Liver (tissue), 9 donors: ENCODE results near the gene THG1L. TPM values are rescaled to one million over a fixed set of nuclear protein-coding genes. Genes with fewer than 3 reads are reported as not detected.

Experiments
- DNase-seq: peaks from one replicate; pipeline ENCODE4 v3.0.0-alpha.2; 2017; ENCODE audit warnings: low spot score
- H3K27ac ChIP-seq, 2 donors: one replicate each; pipeline ENCODE4 v1.7.0; 2013; ENCODE audit warnings: inconsistent platforms in 2 of 2, low read length in 2 of 2, control low read depth in 1 of 2, low read depth in 1 of 2, mild to moderate bottlenecking in 1 of 2
- H3K27me3 ChIP-seq, 4 donors: one replicate each; pipeline versions ENCODE4 v1.6.1 to v1.7.0; 2013; ENCODE audit warnings: low read length in 3 of 4, inconsistent platforms in 1 of 4, mild to moderate bottlenecking in 1 of 4, moderate library complexity in 1 of 4; ENCODE audit not compliant: control insufficient read depth in 4 of 4, insufficient read depth in 4 of 4
- H3K36me3 ChIP-seq, 4 donors: one replicate each; pipeline versions ENCODE4 v1.6.1 to v1.7.0; 2013; ENCODE audit warnings: low read length in 3 of 4, mild to moderate bottlenecking in 3 of 4, low read depth in 1 of 4, moderate library complexity in 1 of 4; ENCODE audit not compliant: control insufficient read depth in 4 of 4, insufficient read depth in 3 of 4
- H3K4me1 ChIP-seq, 4 donors: one replicate each; pipeline versions ENCODE4 v1.6.1 to v1.7.0; 2013; ENCODE audit warnings: low read length in 3 of 4, mild to moderate bottlenecking in 3 of 4, moderate library complexity in 1 of 4; ENCODE audit not compliant: control insufficient read depth in 4 of 4, insufficient read depth in 4 of 4
- H3K4me3 ChIP-seq, 3 donors: one replicate each; pipeline versions ENCODE4 v1.6.1 to v1.7.0; 2013; ENCODE audit warnings: low read length in 3 of 3, control low read depth in 1 of 3, low read depth in 1 of 3, mild to moderate bottlenecking in 1 of 3
- H3K9ac ChIP-seq, 2 donors: one replicate each; pipeline ENCODE4 v1.7.0; 2013; ENCODE audit warnings: low read length in 2 of 2, mild to moderate bottlenecking in 2 of 2, moderate library complexity in 2 of 2, control low read depth in 1 of 2, low read depth in 1 of 2
- H3K9me3 ChIP-seq, 4 donors: one replicate each; pipeline versions ENCODE4 v1.6.1 to v1.7.0; 2013; ENCODE audit warnings: low read length in 3 of 4; ENCODE audit not compliant: control insufficient read depth in 4 of 4
- FOXA2 ChIP-seq: IDR thresholded peaks from 2 replicates; pipeline ENCODE4 v1.6.1; 2016; ENCODE audit warnings: antibody characterized with exemption
- GABPA ChIP-seq, 2 donors: IDR thresholded peaks in 1 of 2; conservative IDR thresholded peaks in 1 of 2; 2 replicates each; pipeline ENCODE4 v1.6.1; 2016; ENCODE audit warnings: antibody characterized with exemption in 2 of 2, mild to moderate bottlenecking in 1 of 2, moderate library complexity in 1 of 2
- HNF4A ChIP-seq, 2 donors: conservative IDR thresholded peaks; 2 replicates each; pipeline ENCODE4 v1.6.1; 2016; ENCODE audit warnings: antibody characterized with exemption in 2 of 2, mild to moderate bottlenecking in 2 of 2
- JUND ChIP-seq, 2 donors: IDR thresholded peaks; 2 replicates each; pipeline ENCODE4 v1.6.1; 2016; ENCODE audit warnings: antibody characterized with exemption in 2 of 2
- NR2F2 ChIP-seq: IDR thresholded peaks from 2 replicates; pipeline ENCODE4 v1.6.1; 2016; ENCODE audit warnings: antibody characterized with exemption
- RAD21 ChIP-seq, 2 donors: IDR thresholded peaks; 2 replicates each; pipeline ENCODE4 v1.6.1; 2016; ENCODE audit warnings: antibody characterized with exemption in 2 of 2, mild to moderate bottlenecking in 2 of 2
- RXRA ChIP-seq, 2 donors: IDR thresholded peaks; 2 replicates each; pipeline ENCODE4 v1.6.1; 2017 to 2018; ENCODE audit warnings: antibody characterized with exemption in 2 of 2, mild to moderate bottlenecking in 1 of 2
- SP1 ChIP-seq: IDR thresholded peaks from 2 replicates; pipeline ENCODE4 v1.6.1; 2018; ENCODE audit warnings: antibody characterized with exemption, mild to moderate bottlenecking
- TAF1 ChIP-seq: conservative IDR thresholded peaks from 2 replicates; pipeline ENCODE4 v1.6.1; 2016; ENCODE audit warnings: antibody characterized with exemption, mild to moderate bottlenecking
- YY1 ChIP-seq: IDR thresholded peaks from 2 replicates; pipeline ENCODE4 v1.6.1; 2016; ENCODE audit warnings: antibody characterized with exemption, mild to moderate bottlenecking
- WGBS: extraction: QIAGEN DNeasy Blood & Tissue Kit; methylation state at CpG from one replicate; pipeline ENCODE4 v1.1.7; 2013; 5-methylcytosine and 5-hydroxymethylcytosine counted together
- polyA plus RNA-seq, 2 donors: library from polyadenylated mRNA; stranded (reverse) in 1 of 2; unstranded in 1 of 2; fragments of 200-250 nt in 1 of 2; fragments of >200 nt in 1 of 2; fragmentation: Nextera tagmentation in 1 of 2; extraction: Ambion mirVana in 1 of 2; gene quantifications; one replicate each; pipeline versions ENCODE4 v1.2.1 to v1.2.3, GENCODE V29; 2013 to 2015
- total RNA-seq, 2 donors: library from RNA; depleted of rRNA; stranded (reverse); fragments of >200 nt; gene quantifications; one replicate each; pipeline ENCODE4 v1.2.3, GENCODE V29; 2014
- TF ChIP-seq, protein P1 (sequence below): IDR thresholded peaks from 2 replicates; pipeline ENCODE4 v1.6.1; 2016; ENCODE audit warnings: antibody characterized with exemption, mild to moderate bottlenecking
- TF ChIP-seq, protein P2 (sequence below): fragments of 150-350 bp; IDR thresholded peaks from 2 replicates; pipeline ENCODE4 v1.5.1; 2017; ENCODE audit warnings: improper control_type of control experiment, low read depth, low read length; ENCODE audit not compliant: missing input control
- TF ChIP-seq, protein P3 (sequence below): IDR thresholded peaks from 2 replicates; pipeline ENCODE4 v1.6.1; 2016; ENCODE audit warnings: antibody characterized with exemption
- TF ChIP-seq, protein P4 (sequence below): IDR thresholded peaks from 2 replicates; pipeline ENCODE4 v1.6.1; 2016; ENCODE audit warnings: antibody characterized with exemption
- donor health status: healthy.
- donor health status: healthy.
- donor health status: healthy.
- donor health status: healthy.
- donor health status: healthy.

The THG1L gene
- total and polyA plus RNA-seq, 4 donors, result 3.9 to 12.6 (median 5.3) TPM

DNA sequence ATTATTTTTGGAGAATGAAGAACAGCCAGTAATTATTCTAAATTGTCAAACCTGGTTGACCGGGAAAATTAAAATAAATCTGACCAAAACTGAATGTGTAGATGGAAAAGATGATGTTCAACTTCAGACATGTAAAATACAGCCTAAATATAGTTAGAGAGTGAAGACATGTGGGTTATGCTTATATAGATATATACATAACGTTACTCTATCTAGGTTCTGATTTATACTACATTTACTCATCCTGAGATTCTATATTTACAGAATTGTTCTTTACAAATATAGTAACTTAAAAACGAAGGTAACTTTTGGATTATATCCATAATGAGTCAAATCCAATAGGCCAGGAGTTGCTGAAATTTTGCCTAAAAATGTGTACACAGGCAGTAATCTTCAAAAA, 20.8 kb upstream of the THG1L start (continued):
- TF ChIP-seq, protein P1, sequence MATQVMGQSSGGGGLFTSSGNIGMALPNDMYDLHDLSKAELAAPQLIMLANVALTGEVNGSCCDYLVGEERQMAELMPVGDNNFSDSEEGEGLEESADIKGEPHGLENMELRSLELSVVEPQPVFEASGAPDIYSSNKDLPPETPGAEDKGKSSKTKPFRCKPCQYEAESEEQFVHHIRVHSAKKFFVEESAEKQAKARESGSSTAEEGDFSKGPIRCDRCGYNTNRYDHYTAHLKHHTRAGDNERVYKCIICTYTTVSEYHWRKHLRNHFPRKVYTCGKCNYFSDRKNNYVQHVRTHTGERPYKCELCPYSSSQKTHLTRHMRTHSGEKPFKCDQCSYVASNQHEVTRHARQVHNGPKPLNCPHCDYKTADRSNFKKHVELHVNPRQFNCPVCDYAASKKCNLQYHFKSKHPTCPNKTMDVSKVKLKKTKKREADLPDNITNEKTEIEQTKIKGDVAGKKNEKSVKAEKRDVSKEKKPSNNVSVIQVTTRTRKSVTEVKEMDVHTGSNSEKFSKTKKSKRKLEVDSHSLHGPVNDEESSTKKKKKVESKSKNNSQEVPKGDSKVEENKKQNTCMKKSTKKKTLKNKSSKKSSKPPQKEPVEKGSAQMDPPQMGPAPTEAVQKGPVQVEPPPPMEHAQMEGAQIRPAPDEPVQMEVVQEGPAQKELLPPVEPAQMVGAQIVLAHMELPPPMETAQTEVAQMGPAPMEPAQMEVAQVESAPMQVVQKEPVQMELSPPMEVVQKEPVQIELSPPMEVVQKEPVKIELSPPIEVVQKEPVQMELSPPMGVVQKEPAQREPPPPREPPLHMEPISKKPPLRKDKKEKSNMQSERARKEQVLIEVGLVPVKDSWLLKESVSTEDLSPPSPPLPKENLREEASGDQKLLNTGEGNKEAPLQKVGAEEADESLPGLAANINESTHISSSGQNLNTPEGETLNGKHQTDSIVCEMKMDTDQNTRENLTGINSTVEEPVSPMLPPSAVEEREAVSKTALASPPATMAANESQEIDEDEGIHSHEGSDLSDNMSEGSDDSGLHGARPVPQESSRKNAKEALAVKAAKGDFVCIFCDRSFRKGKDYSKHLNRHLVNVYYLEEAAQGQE, result no peak
- TF ChIP-seq, protein P2, sequence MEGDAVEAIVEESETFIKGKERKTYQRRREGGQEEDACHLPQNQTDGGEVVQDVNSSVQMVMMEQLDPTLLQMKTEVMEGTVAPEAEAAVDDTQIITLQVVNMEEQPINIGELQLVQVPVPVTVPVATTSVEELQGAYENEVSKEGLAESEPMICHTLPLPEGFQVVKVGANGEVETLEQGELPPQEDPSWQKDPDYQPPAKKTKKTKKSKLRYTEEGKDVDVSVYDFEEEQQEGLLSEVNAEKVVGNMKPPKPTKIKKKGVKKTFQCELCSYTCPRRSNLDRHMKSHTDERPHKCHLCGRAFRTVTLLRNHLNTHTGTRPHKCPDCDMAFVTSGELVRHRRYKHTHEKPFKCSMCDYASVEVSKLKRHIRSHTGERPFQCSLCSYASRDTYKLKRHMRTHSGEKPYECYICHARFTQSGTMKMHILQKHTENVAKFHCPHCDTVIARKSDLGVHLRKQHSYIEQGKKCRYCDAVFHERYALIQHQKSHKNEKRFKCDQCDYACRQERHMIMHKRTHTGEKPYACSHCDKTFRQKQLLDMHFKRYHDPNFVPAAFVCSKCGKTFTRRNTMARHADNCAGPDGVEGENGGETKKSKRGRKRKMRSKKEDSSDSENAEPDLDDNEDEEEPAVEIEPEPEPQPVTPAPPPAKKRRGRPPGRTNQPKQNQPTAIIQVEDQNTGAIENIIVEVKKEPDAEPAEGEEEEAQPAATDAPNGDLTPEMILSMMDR, result no peak
- no peak for TF ChIP-seq RXRA (IDR thresholded peaks at IDR 0.05)

- Histone ChIP-seq H3K27ac (no peak overlapping the region), H3K4me3 (no peak overlapping the region), H3K27me3 (no peaks in the 10 kb centered on the region), H3K9me3 (no peaks in the 10 kb centered on the region), H3K9ac (no peak overlapping the region), H3K4me1 (no peaks in the 10 kb centered on the region), H3K36me3 (no peaks in the 10 kb centered on the region)
- TF ChIP-seq SP1, result no peak
- TF ChIP-seq FOXA2, result no peak
- TF ChIP-seq HNF4A (conservative IDR thresholded peaks at IDR 0.05), result no peak
- TF ChIP-seq, protein P3, sequence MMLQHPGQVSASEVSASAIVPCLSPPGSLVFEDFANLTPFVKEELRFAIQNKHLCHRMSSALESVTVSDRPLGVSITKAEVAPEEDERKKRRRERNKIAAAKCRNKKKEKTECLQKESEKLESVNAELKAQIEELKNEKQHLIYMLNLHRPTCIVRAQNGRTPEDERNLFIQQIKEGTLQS, result no peak
- TF ChIP-seq, protein P4, sequence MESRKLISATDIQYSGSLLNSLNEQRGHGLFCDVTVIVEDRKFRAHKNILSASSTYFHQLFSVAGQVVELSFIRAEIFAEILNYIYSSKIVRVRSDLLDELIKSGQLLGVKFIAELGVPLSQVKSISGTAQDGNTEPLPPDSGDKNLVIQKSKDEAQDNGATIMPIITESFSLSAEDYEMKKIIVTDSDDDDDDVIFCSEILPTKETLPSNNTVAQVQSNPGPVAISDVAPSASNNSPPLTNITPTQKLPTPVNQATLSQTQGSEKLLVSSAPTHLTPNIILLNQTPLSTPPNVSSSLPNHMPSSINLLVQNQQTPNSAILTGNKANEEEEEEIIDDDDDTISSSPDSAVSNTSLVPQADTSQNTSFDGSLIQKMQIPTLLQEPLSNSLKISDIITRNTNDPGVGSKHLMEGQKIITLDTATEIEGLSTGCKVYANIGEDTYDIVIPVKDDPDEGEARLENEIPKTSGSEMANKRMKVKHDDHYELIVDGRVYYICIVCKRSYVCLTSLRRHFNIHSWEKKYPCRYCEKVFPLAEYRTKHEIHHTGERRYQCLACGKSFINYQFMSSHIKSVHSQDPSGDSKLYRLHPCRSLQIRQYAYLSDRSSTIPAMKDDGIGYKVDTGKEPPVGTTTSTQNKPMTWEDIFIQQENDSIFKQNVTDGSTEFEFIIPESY, result no peak
- TF ChIP-seq, protein P1, result no peak
- TF ChIP-seq RAD21 (IDR thresholded peaks at IDR 0.05), result no peak
- TF ChIP-seq JUND (IDR thresholded peaks at IDR 0.05), result no peak
- TF ChIP-seq GABPA (IDR thresholded peaks at IDR 0.05 in 1 of 2, conservative IDR thresholded peaks at IDR 0.05 in 1 of 2), result no peak
- no peak for TF ChIP-seq NR2F2
- TF ChIP-seq YY1, result no peak
- TF ChIP-seq TAF1, result no peak
- no peak for DNase-seq
- WGBS, result 78% methylated on average over 2 of the region's 2 CpGs
These were observed 20.3 kb upstream of the THG1L start for GRCh38 chr5:157710882-157711281.
